Transverse colon (tissue), 4 donors: ENCODE results near the gene RGS9BP. TPM values are rescaled to one million over a fixed set of nuclear protein-coding genes. Genes with fewer than 3 reads are reported as not detected.

Experiments
- DNase-seq: peaks from one replicate; pipeline ENCODE4 v3.0.0-alpha.2; 2019
- H3K27ac ChIP-seq, 4 donors: fragments of 200-600 bp; sonication (generic); 2 replicates each; pipeline ENCODE4 v1.5.1; 2016 to 2018; ENCODE audit warnings: inconsistent platforms in 4 of 4
- H3K27me3 ChIP-seq: fragments of 200-600 bp; sonication (generic); 2 replicates; pipeline ENCODE4 v1.5.1; 2017; ENCODE audit warnings: inconsistent platforms
- H3K36me3 ChIP-seq, 4 donors: fragments of 200-600 bp; sonication (generic); 2 replicates each; pipeline ENCODE4 v1.5.1; 2017 to 2019; ENCODE audit warnings: inconsistent platforms in 4 of 4
- H3K4me1 ChIP-seq, 4 donors: fragments of 200-600 bp; sonication (generic); 2 replicates each; pipeline ENCODE4 v1.5.1; 2017 to 2020; ENCODE audit warnings: inconsistent platforms in 4 of 4
- H3K4me3 ChIP-seq, 4 donors: fragments of 200-600 bp; sonication (generic); 1 replicate in 1 of 4; 2 replicates in 3 of 4; pipeline versions ENCODE4 v1.5.1 to v1.6.1; 2017 to 2019; ENCODE audit warnings: inconsistent platforms in 4 of 4
- H3K9me3 ChIP-seq, 2 donors: fragments of 200-600 bp; sonication (generic); 2 replicates each; pipeline ENCODE4 v1.5.1; 2017 to 2019; ENCODE audit warnings: inconsistent platforms in 2 of 2
- EP300 ChIP-seq: sonication (generic); formaldehyde crosslinking; IDR thresholded peaks from one replicate; pipeline ENCODE4 v1.6.1; 2017; ENCODE audit warnings: antibody characterized with exemption, low read depth
- POLR2A ChIP-seq: fragments of 450-650 bp; IDR thresholded peaks from one replicate; pipeline ENCODE4 v1.6.1; 2016; ENCODE audit warnings: antibody characterized with exemption, mild to moderate bottlenecking, moderate library complexity
- POLR2AphosphoS5 ChIP-seq, 3 donors: sonication (generic); formaldehyde crosslinking; IDR thresholded peaks; one replicate each; pipeline ENCODE4 v1.6.1; 2016; ENCODE audit warnings: antibody characterized with exemption in 3 of 3
- WGBS, 2 donors: methylation state at CpG; one replicate each; pipeline ENCODE4 v1.1.5; 2018; ENCODE audit warnings: low coverage in 1 of 2; 5-methylcytosine and 5-hydroxymethylcytosine counted together
- in situ Hi-C, 4 donors: fragments of 200-750 bp; cut with MboI; loops; one replicate each; pipeline versions ENCODE4 v1.15.0 to v1.15.1; 2017; ENCODE audit warnings: low sequenced_read_pairs in 3 of 4, low pct_ligation_motif_present in 1 of 4, low pct_unique_long_range_greater_than_20kb in 1 of 4
- intact Hi-C: fragments of 100-400 bp; cut with DNase I; formaldehyde crosslinking; loops from one replicate; pipeline ENCODE4 v1.15.1; 2023; ENCODE audit warnings: low total_unique reads
- total RNA-seq, 4 donors: library from RNA; depleted of rRNA; stranded (reverse); fragments of >200 nt; gene quantifications; one replicate each; pipeline ENCODE4 v1.1.0, GENCODE V29; 2016
- TF ChIP-seq, protein P1 (sequence below), 5 experiments: fragments of 200-600 bp in 3 of 5; fragments of 450-650 bp in 2 of 5; sonication (generic) in 3 of 5; IDR thresholded peaks; 1 replicate in 2 of 5; 2 replicates in 3 of 5; pipeline ENCODE4 v1.5.1; 2016 to 2017; ENCODE audit warnings: antibody characterized with exemption in 5 of 5, inconsistent platforms in 3 of 5, mild to moderate bottlenecking in 2 of 5, moderate library complexity in 1 of 5

RGS9BP gene
- total RNA-seq, 4 donors from 2014 or later, result 0.14 to 0.60 (median 0.16) TPM; not detected in 1

DNA sequence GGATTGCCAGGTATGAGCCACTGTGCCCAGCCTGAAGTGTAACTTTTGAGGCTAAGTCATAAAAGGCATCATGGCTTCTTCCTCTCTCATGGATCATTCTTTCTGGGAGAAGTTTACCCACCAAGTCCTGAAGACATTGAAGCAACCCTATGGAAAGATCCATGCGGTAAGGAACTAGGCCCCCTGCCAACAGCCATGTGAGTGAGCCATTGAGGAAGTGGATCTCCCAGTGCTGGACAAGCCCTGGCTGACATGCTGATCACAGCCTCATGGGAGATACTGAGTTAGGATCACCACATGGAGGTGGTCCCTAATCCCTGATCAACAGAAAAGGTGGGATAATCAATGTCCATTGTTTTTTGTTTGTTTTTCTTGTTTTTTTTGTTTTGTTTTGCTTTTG is 12.7 kb downstream of the RGS9BP start:
- H3K27ac ChIP-seq, result no peak overlapping the region
- H3K4me1 ChIP-seq, result peaks cover 14 to 24% (median 23%) of the 10 kb centered on the region in 4 donors
- DNase-seq, result peak; percentile 33
- H3K27me3 ChIP-seq, result no peaks in the 10 kb centered on the region
- in situ Hi-C loops, result loop anchor here in 1 of 4 donors (10.0 kb wide), 1 partner anchor 276 kb away; no protein-coding TSS in a partner anchor
- H3K9me3 ChIP-seq, result no peaks in the 10 kb centered on the region
- H3K36me3 ChIP-seq, result no peaks in the 10 kb centered on the region
- intact Hi-C loops, result no loop called here
- 75% methylated on average over 1 of the region's 1 CpG; no CpG with 5 or more reads in 1 of the 2 donors for whole genome bisulfite sequencing, 2 donors
- no peak overlapping the region for H3K4me3 ChIP-seq
- TF ChIP-seq POLR2A (no peak), POLR2AphosphoS5 (IDR thresholded peaks at IDR 0.05) (no peak), EP300 (no peak)
- TF ChIP-seq, protein P1, sequence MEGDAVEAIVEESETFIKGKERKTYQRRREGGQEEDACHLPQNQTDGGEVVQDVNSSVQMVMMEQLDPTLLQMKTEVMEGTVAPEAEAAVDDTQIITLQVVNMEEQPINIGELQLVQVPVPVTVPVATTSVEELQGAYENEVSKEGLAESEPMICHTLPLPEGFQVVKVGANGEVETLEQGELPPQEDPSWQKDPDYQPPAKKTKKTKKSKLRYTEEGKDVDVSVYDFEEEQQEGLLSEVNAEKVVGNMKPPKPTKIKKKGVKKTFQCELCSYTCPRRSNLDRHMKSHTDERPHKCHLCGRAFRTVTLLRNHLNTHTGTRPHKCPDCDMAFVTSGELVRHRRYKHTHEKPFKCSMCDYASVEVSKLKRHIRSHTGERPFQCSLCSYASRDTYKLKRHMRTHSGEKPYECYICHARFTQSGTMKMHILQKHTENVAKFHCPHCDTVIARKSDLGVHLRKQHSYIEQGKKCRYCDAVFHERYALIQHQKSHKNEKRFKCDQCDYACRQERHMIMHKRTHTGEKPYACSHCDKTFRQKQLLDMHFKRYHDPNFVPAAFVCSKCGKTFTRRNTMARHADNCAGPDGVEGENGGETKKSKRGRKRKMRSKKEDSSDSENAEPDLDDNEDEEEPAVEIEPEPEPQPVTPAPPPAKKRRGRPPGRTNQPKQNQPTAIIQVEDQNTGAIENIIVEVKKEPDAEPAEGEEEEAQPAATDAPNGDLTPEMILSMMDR (IDR thresholded peaks at IDR 0.05), result no peak

DNA sequence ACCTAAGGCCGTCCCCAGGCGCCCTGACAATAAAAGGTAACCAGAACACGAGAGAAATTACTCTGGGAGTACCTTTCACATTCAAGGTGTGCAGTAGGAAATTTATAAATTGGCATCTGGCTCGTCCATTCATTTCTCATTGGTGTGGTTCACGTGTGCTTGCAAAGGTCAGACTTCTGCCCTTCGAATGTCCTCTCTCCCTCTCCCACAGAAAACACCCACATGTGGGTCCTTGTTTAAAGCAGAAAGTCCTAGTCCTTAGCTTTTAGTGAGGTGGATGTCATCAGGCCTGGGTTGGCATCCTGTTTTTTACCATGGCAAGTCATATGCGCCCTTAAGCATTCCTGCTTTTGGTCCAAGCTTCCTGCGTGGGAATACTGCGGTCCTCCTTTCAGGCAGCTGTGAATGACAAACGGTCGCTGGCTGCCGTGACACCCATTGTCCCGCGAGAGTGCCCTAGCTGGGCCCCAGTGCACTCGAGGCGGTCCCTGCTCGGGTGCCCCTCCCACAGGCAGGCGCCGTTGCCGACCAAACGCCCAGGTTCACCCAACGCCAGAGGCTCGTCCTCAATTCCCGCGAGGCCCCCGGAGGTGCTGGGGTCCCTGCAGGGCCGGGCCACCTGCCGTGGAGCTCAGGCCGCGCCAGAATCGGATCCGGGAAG is 15.8 kb downstream of the RGS9BP start, which contains the start of gene NUDT19:
NUDT19 (plus strand) TSS at position 531 of the 661 bp plus-strand sequence. CDS start 140 bp downstream, outside the sequence.
- in situ Hi-C loops (no loop called here), intact Hi-C loops (no loop called here)
- no peaks in the 10 kb centered on the region for H3K36me3 ChIP-seq
- H3K9me3 ChIP-seq, result no peaks in the 10 kb centered on the region
- TF ChIP-seq POLR2AphosphoS5 (IDR thresholded peaks at IDR 0.05) (peak; percentile 78 to 95 (median 88)), POLR2A (peak; percentile 86), EP300 (no peak)
- TF ChIP-seq, protein P1 (IDR thresholded peaks at IDR 0.05), result peak in 1 of 5 experiments; percentile 9
- peaks cover 22 to 51% (median 40%) of the 10 kb centered on the region in 4 donors for H3K4me1 ChIP-seq
- no peaks in the 10 kb centered on the region for H3K27me3 ChIP-seq
- H3K27ac ChIP-seq, result peak within 1 kb of the TSS; percentile 89 to 95 (median 90)
- 4 to 27% methylated on average over 3 to 32 of the region's 32 CpGs for WGBS, 2 donors
- peak within 1 kb of the TSS; percentile 58 to 86 (median 66) for H3K4me3 ChIP-seq
- peak; percentile 90 for DNase-seq

DNA sequence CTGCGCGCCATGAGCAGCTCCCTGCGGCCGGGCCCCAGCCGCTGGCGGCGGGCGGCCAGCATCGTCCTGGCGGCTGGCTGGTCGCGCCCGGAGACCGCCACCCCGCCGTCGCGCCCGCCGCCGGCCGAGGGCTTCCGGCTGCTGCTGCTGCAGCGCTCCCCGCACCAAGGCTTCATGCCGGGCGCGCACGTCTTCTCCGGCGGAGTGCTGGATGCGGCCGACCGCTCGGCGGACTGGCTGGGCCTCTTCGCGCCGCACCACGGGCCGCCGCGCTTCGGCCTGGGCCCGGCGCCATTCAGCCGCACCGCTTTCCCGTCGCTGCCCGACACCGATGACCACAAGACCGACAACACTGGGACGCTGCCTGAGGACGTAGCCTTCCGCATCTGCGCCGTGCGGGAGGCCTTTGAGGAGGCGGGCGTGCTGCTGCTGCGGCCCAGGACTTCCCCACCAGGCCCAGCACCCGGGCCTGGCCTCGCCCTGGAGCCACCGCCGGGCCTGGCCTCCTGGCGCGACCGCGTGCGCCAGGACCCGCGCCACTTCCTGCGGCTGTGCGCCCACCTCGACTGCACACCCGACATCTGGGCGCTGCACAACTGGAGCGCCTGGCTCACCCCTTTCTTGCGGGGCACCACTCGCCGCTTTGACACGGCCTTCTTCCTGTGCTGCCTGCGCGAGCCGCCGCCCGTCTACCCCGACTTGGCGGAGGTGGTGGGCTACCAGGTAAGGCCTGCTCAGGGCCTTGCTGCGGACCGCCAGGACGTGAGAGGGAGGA is 16.5 kb downstream of the RGS9BP start:
- in situ Hi-C loops (no loop called here), intact Hi-C loops (no loop called here)
- H3K4me1 ChIP-seq, result peaks cover 22 to 51% (median 40%) of the 10 kb centered on the region in 4 donors
- no peaks in the 10 kb centered on the region for H3K27me3 ChIP-seq
- peak; percentile 66 for DNase-seq
- H3K36me3 ChIP-seq, result no peaks in the 10 kb centered on the region
- no peaks in the 10 kb centered on the region for H3K9me3 ChIP-seq
- no peak for TF ChIP-seq EP300
- TF ChIP-seq POLR2AphosphoS5 (IDR thresholded peaks at IDR 0.05), result peak in 2 of 3 donors; percentile 6 to 42
- WGBS, 2 donors, result 1% methylated on average over 30 of the region's 93 CpGs; no CpG with 5 or more reads in 1 of the 2 donors
- H3K27ac ChIP-seq, result peak overlapping the region; percentile 89 to 95 (median 90)
- H3K4me3 ChIP-seq, result peak overlapping the region; percentile 58 to 86 (median 66)

DNA sequence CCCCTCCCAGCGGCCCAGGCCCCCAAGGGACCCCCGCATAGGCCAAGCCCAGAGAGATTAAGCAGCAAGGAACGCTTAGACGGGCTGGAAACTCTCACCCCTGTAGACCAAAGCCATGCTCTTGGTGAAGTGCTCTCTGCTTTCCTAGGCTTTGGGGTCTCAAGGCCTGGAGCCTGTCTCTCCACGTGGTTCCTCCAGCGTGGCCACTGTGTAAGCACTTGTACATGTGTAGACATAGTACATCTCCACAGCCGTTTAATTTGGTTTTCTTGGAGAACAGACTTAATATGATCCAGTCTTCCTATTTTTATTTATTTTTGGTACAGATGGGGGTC is 17.0 kb downstream of the RGS9BP start:
- DNase-seq, result no peak
- peak overlapping the region; percentile 89 to 95 (median 90) for H3K27ac ChIP-seq
- in situ Hi-C loops, result no loop called here
- no peak for TF ChIP-seq POLR2AphosphoS5 (IDR thresholded peaks at IDR 0.05)
- no peak for TF ChIP-seq POLR2A
- no peak for TF ChIP-seq EP300
- TF ChIP-seq, protein P1 (IDR thresholded peaks at IDR 0.05), result no peak
- intact Hi-C loops, result no loop called here
- H3K36me3 ChIP-seq, result no peaks in the 10 kb centered on the region
- WGBS, 2 donors, result 13% methylated on average over 6 of the region's 7 CpGs; no CpG with 5 or more reads in 1 of the 2 donors
- H3K4me1 ChIP-seq, result peaks cover 22 to 51% (median 40%) of the 10 kb centered on the region in 4 donors
- H3K4me3 ChIP-seq, result peak overlapping the region; percentile 58 to 86 (median 66)
- no peaks in the 10 kb centered on the region for H3K27me3 ChIP-seq
- H3K9me3 ChIP-seq, result no peaks in the 10 kb centered on the region
